HEK293 (cell line): ENCODE measurements around the gene NOB1.

ENCODE experiments used
- GLI2 ChIP-seq: fragments of 450-650 bp; formaldehyde crosslinking; IDR thresholded peaks from 2 replicates; pipeline ENCODE4; 2017; ENCODE audit warnings: missing biosample characterization, missing genetic modification characterization, low read depth, borderline replicate concordance
- HOXD13 ChIP-seq: sonication (generic); formaldehyde crosslinking; IDR thresholded peaks from 2 replicates; pipeline ENCODE4 v1.8.0; 2022; ENCODE audit warnings: missing genetic modification reagents, borderline replicate concordance
- OSR2 ChIP-seq: fragments of 450-650 bp; formaldehyde crosslinking; IDR thresholded peaks from 2 replicates; pipeline ENCODE4 v1.5.1; 2016; ENCODE audit warnings: missing biosample characterization, missing genetic modification characterization
- PATZ1 ChIP-seq: fragments of 450-650 bp; formaldehyde crosslinking; IDR thresholded peaks from 2 replicates; pipeline ENCODE4 v1.5.1; 2016; ENCODE audit warnings: missing biosample characterization, missing genetic modification characterization
- PRDM1 ChIP-seq: fragments of 450-650 bp; formaldehyde crosslinking; IDR thresholded peaks from 2 replicates; pipeline ENCODE4; 2016; ENCODE audit warnings: missing biosample characterization, missing genetic modification characterization
- ZBTB1 ChIP-seq: fragments of 450-650 bp; formaldehyde crosslinking; IDR thresholded peaks from 2 replicates; pipeline ENCODE4 v1.5.1; 2016; ENCODE audit warnings: missing biosample characterization, missing genetic modification characterization
- ZFP37 ChIP-seq: fragments of 450-650 bp; formaldehyde crosslinking; IDR thresholded peaks from 2 replicates; pipeline ENCODE4 v1.5.1; 2016; ENCODE audit warnings: missing biosample characterization, missing genetic modification characterization
- ZNF112 ChIP-seq: fragments of 450-650 bp; formaldehyde crosslinking; IDR thresholded peaks from 2 replicates; pipeline ENCODE4 v1.5.0; 2017; ENCODE audit warnings: missing biosample characterization, missing genetic modification characterization
- ZNF114 ChIP-seq: fragments of 450-650 bp; formaldehyde crosslinking; IDR thresholded peaks from 2 replicates; pipeline ENCODE4 v1.5.0; 2017; ENCODE audit warnings: missing biosample characterization, missing genetic modification characterization
- ZNF148 ChIP-seq: fragments of 450-650 bp; formaldehyde crosslinking; IDR thresholded peaks from 2 replicates; pipeline ENCODE4 v1.5.0; 2017; ENCODE audit warnings: missing biosample characterization, missing genetic modification characterization, borderline replicate concordance
- ZNF529 ChIP-seq: fragments of 450-650 bp; formaldehyde crosslinking; IDR thresholded peaks from 2 replicates; pipeline ENCODE4 v1.5.1; 2017; ENCODE audit warnings: missing genetic modification characterization, missing biosample characterization; ENCODE audit not compliant: insufficient replicate concordance
- ZNF558 ChIP-seq: fragments of 450-650 bp; formaldehyde crosslinking; IDR thresholded peaks from 2 replicates; pipeline ENCODE4 v1.5.1; 2016; ENCODE audit warnings: missing biosample characterization, missing genetic modification characterization
- ZNF704 ChIP-seq: fragments of 450-650 bp; formaldehyde crosslinking; IDR thresholded peaks from 2 replicates; pipeline ENCODE4 v1.5.1; 2016; ENCODE audit warnings: missing biosample characterization, missing genetic modification characterization
- TF ChIP-seq, protein P1 (sequence below): fragments of 450-650 bp; formaldehyde crosslinking; IDR thresholded peaks from 2 replicates; pipeline ENCODE4 v1.5.1; 2016; ENCODE audit warnings: missing biosample characterization, missing genetic modification characterization
- TF ChIP-seq, protein P2 (sequence below): fragments of 450-650 bp; formaldehyde crosslinking; IDR thresholded peaks from 2 replicates; pipeline ENCODE4 v1.5.1; 2016; ENCODE audit warnings: missing biosample characterization, missing genetic modification characterization
- TF ChIP-seq, protein P3 (sequence below): fragments of 450-650 bp; formaldehyde crosslinking; IDR thresholded peaks from 2 replicates; pipeline ENCODE4 v1.5.1; 2017; ENCODE audit warnings: missing biosample characterization, missing genetic modification characterization
- TF ChIP-seq, protein P4 (sequence below): fragments of 450-650 bp; formaldehyde crosslinking; IDR thresholded peaks from 2 replicates; pipeline ENCODE4 v1.5.1; 2016; ENCODE audit warnings: missing biosample characterization, missing genetic modification characterization
- TF ChIP-seq, protein P5 (sequence below): fragments of 450-650 bp; formaldehyde crosslinking; conservative IDR thresholded peaks from 2 replicates; pipeline ENCODE4 v1.5.1; 2016; ENCODE audit warnings: low read depth, missing biosample characterization, missing genetic modification characterization

NOB1 gene

DNA sequence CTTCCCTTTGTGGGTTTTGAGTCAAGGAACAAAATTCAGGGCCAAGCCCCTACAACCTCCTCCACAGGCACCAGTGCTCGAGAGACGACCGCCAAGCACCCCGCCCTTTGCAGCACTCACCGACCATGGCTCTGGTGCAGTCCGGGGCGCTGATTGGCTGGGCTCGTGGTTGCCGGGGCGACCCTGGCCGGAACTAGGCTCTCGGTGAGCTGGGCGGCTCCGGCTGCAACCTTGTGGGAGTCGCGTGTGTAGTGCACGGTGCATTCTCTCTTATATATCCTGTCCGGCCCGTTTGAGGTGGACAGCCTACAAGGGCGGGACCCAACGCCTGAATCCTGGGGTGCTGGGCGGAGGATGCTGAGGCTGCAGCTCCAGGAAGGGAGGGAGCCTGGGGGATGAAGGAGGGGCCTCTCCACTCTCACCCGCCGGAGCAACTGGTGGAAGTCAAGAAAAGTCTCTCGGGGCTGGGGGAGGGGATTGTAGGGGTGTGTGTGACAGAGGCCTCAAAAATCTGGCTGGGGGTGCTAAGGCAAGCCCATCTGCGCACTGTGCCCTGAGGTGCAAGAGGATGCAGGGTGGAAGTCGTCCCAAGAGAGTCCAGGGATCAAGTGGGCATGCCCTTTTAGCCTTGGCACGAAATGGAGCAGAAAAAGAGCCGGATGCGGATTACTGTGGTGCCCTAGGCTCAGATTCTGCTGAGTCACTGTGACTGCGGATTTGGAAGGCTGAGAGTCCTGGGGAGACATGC lies 28.2 kb downstream of the NOB1 start, which contains the start of gene NQO1 (continued):
- TF ChIP-seq ZNF529 (tag by site-specific recombination) (no peak), HOXD13 (CRISPR knock-in tag) (no peak), ZFP37 (tag by site-specific recombination) (no peak), PRDM1 (tag by site-specific recombination) (no peak), ZNF558 (no peak), ZBTB1 (no peak), OSR2 (tag by site-specific recombination) (no peak), ZNF112 (no peak), ZNF148 (tag by site-specific recombination) (0 out of 2 replicates have a peak, but pooled peaks have one; percentile 25), ZNF114 (tag by site-specific recombination) (no peak), PATZ1 (tag by site-specific recombination) (peak; percentile 33; the same call in 1 of the 2 replicates), ZNF704 (tag by site-specific recombination) (no peak), GLI2 (no peak)
- TF ChIP-seq, protein P1, sequence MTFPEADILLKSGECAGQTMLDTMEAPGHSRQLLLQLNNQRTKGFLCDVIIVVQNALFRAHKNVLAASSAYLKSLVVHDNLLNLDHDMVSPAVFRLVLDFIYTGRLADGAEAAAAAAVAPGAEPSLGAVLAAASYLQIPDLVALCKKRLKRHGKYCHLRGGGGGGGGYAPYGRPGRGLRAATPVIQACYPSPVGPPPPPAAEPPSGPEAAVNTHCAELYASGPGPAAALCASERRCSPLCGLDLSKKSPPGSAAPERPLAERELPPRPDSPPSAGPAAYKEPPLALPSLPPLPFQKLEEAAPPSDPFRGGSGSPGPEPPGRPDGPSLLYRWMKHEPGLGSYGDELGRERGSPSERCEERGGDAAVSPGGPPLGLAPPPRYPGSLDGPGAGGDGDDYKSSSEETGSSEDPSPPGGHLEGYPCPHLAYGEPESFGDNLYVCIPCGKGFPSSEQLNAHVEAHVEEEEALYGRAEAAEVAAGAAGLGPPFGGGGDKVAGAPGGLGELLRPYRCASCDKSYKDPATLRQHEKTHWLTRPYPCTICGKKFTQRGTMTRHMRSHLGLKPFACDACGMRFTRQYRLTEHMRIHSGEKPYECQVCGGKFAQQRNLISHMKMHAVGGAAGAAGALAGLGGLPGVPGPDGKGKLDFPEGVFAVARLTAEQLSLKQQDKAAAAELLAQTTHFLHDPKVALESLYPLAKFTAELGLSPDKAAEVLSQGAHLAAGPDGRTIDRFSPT, result no peak; the same call in 1 of the 2 replicates
- TF ChIP-seq, protein P2, sequence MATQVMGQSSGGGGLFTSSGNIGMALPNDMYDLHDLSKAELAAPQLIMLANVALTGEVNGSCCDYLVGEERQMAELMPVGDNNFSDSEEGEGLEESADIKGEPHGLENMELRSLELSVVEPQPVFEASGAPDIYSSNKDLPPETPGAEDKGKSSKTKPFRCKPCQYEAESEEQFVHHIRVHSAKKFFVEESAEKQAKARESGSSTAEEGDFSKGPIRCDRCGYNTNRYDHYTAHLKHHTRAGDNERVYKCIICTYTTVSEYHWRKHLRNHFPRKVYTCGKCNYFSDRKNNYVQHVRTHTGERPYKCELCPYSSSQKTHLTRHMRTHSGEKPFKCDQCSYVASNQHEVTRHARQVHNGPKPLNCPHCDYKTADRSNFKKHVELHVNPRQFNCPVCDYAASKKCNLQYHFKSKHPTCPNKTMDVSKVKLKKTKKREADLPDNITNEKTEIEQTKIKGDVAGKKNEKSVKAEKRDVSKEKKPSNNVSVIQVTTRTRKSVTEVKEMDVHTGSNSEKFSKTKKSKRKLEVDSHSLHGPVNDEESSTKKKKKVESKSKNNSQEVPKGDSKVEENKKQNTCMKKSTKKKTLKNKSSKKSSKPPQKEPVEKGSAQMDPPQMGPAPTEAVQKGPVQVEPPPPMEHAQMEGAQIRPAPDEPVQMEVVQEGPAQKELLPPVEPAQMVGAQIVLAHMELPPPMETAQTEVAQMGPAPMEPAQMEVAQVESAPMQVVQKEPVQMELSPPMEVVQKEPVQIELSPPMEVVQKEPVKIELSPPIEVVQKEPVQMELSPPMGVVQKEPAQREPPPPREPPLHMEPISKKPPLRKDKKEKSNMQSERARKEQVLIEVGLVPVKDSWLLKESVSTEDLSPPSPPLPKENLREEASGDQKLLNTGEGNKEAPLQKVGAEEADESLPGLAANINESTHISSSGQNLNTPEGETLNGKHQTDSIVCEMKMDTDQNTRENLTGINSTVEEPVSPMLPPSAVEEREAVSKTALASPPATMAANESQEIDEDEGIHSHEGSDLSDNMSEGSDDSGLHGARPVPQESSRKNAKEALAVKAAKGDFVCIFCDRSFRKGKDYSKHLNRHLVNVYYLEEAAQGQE, result no peak
- TF ChIP-seq, protein P3, sequence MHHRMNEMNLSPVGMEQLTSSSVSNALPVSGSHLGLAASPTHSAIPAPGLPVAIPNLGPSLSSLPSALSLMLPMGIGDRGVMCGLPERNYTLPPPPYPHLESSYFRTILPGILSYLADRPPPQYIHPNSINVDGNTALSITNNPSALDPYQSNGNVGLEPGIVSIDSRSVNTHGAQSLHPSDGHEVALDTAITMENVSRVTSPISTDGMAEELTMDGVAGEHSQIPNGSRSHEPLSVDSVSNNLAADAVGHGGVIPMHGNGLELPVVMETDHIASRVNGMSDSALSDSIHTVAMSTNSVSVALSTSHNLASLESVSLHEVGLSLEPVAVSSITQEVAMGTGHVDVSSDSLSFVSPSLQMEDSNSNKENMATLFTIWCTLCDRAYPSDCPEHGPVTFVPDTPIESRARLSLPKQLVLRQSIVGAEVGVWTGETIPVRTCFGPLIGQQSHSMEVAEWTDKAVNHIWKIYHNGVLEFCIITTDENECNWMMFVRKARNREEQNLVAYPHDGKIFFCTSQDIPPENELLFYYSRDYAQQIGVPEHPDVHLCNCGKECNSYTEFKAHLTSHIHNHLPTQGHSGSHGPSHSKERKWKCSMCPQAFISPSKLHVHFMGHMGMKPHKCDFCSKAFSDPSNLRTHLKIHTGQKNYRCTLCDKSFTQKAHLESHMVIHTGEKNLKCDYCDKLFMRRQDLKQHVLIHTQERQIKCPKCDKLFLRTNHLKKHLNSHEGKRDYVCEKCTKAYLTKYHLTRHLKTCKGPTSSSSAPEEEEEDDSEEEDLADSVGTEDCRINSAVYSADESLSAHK, result no peak
- TF ChIP-seq, protein P4, sequence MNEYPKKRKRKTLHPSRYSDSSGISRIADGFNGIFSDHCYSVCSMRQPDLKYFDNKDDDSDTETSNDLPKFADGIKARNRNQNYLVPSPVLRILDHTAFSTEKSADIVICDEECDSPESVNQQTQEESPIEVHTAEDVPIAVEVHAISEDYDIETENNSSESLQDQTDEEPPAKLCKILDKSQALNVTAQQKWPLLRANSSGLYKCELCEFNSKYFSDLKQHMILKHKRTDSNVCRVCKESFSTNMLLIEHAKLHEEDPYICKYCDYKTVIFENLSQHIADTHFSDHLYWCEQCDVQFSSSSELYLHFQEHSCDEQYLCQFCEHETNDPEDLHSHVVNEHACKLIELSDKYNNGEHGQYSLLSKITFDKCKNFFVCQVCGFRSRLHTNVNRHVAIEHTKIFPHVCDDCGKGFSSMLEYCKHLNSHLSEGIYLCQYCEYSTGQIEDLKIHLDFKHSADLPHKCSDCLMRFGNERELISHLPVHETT (tag by site-specific recombination), result 0 out of 2 replicates have a peak, but pooled peaks have one; percentile 14
- TF ChIP-seq, protein P5, sequence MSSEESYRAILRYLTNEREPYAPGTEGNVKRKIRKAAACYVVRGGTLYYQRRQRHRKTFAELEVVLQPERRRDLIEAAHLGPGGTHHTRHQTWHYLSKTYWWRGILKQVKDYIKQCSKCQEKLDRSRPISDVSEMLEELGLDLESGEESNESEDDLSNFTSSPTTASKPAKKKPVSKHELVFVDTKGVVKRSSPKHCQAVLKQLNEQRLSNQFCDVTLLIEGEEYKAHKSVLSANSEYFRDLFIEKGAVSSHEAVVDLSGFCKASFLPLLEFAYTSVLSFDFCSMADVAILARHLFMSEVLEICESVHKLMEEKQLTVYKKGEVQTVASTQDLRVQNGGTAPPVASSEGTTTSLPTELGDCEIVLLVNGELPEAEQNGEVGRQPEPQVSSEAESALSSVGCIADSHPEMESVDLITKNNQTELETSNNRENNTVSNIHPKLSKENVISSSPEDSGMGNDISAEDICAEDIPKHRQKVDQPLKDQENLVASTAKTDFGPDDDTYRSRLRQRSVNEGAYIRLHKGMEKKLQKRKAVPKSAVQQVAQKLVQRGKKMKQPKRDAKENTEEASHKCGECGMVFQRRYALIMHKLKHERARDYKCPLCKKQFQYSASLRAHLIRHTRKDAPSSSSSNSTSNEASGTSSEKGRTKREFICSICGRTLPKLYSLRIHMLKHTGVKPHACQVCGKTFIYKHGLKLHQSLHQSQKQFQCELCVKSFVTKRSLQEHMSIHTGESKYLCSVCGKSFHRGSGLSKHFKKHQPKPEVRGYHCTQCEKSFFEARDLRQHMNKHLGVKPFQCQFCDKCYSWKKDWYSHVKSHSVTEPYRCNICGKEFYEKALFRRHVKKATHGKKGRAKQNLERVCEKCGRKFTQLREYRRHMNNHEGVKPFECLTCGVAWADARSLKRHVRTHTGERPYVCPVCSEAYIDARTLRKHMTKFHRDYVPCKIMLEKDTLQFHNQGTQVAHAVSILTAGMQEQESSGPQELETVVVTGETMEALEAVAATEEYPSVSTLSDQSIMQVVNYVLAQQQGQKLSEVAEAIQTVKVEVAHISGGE, result peak; percentile 55
